Right atrium auricular region (tissue), 2 donors: ENCODE data around the gene NALF2. TPM values are rescaled to one million over a fixed set of nuclear protein-coding genes. Genes with fewer than 3 reads are reported as not detected.

Experiments used
- total RNA-seq, 2 donors: library from RNA; depleted of rRNA; stranded (reverse); fragments of >200 nt; gene quantifications; one replicate each; pipeline ENCODE4 v1.1.0, GENCODE V29; 2016

NALF2 gene
- total RNA-seq, 2 donors from 2014 or later, result 35.5 to 62.7 TPM

Other genes starting within 250 kb of the NALF2 start
- gene EDA, start 111.8 kb downstream of the NALF2 start, total RNA-seq, result 10 to 100 TPM; 13.1 to 14.9 TPM